Bronchial epithelial cell (primary cell): ENCODE data around the gene ZNF511. TPM values are rescaled to one million over a fixed set of nuclear protein-coding genes. Genes with fewer than 3 reads are reported as not detected.
A peak's percentile ranks its signal among the peaks of the same experiment; 100 is the strongest.

ENCODE experiments used
- DNase-seq: peaks from one replicate; pipeline ENCODE4 v3.0.0-alpha.2; 2010; ENCODE audit warnings: low read depth
- FAIRE-seq: peaks from 2 replicates; lab custom pipeline; 2011; peaks lifted over from hg19 to GRCh38; lab: Jason Lieb, UNC
- H3K27me3 ChIP-seq: 2 replicates; pipeline ENCODE4 v1.5.1; 2011; ENCODE audit warnings: low read length; ENCODE audit not compliant: control insufficient read depth, insufficient read depth
- H3K36me3 ChIP-seq: 2 replicates; pipeline ENCODE4 v1.5.1; 2011; ENCODE audit warnings: low read length; ENCODE audit not compliant: control insufficient read depth, insufficient read depth
- H3K4me3 ChIP-seq: 2 replicates; pipeline ENCODE4 v1.5.1; 2011; ENCODE audit warnings: mild to moderate bottlenecking, low read depth, low read length, control low read depth
- CTCF ChIP-seq: IDR thresholded peaks from 2 replicates; pipeline ENCODE4 v1.5.1; 2011; ENCODE audit warnings: mild to moderate bottlenecking, moderate library complexity, low read length, control low read depth, inconsistent platforms; ENCODE audit not compliant: insufficient read depth, severe bottlenecking
- total RNA-seq: library from RNA; depleted of rRNA; stranded (reverse); fragments of >200 nt; gene quantifications from 2 replicates; pipeline ENCODE4 v1.2.1, GENCODE V29; 2014

The ZNF511 gene
- total RNA-seq, 1 donor from 2014 or later, result 23.2 TPM

DNA sequence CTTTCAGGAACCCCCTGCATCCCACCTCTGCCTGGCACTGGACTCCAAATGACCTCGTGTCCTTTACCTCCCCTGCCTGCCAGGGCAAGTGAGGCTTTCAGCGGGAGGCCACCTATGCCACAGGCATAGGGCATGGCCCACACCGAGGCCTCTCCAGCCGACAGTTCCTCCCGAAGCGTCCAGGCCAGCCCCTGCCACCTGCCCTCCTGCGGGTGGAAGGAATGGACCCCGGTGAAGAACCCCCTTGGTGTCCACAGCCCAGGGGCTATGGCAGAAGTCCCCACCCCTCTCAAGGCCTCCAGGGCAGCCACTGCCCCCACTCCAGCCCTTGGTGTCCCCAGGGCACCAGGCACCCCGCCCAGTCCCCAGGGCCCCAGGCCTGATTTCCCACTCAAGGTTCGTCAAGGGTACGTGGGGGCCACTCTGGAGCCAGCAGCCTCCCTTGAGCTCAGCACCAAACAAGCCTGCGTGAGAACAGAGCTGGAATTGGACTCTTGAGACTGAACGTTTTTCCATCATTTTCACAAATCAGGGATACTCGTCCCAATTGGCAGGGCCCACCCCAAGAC lies 46.0 kb downstream of the ZNF511 start:
- DNase-seq (no peak), FAIRE-seq (no peak)
- no peak for TF ChIP-seq CTCF
- H3K27me3 ChIP-seq, result no peaks in the 10 kb centered on the region
- no peak overlapping the region for H3K4me3 ChIP-seq
- H3K36me3 ChIP-seq, result no peaks in the 10 kb centered on the region

DNA sequence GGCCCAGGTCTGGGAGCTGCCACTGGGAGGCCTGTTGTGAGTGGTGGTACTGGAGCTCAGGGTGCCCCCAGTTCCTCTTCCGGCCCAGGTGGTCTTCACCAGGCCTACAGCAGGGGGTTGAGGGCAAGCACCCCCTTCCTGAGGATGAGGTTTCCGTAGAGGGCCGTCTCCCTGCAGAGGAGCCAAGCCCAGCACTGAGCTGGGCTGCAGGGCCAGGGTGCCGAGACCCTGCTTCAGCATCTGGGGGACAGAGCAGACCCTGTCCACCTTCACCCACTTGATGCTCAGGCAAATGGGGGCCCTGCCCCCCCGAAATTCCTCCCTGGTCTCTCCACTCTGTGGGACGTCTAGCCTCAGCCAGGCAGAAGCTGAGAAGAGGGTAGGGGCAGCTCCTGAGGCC lies 46.6 kb downstream of the ZNF511 start:
- FAIRE-seq, result no peak
- Histone ChIP-seq H3K36me3 (no peaks in the 10 kb centered on the region), H3K4me3 (no peak overlapping the region), H3K27me3 (no peaks in the 10 kb centered on the region)
- no peak for DNase-seq
- no peak for TF ChIP-seq CTCF

- TF ChIP-seq CTCF, result no peak
- FAIRE-seq (no peak), DNase-seq (no peak)
- H3K36me3 ChIP-seq, result no peaks in the 10 kb centered on the region
- no peak overlapping the region for H3K4me3 ChIP-seq
- H3K27me3 ChIP-seq, result no peaks in the 10 kb centered on the region
Observed at GRCh38 chr10:133355991-133356390, 47.3 kb downstream of the ZNF511 start.

DNA sequence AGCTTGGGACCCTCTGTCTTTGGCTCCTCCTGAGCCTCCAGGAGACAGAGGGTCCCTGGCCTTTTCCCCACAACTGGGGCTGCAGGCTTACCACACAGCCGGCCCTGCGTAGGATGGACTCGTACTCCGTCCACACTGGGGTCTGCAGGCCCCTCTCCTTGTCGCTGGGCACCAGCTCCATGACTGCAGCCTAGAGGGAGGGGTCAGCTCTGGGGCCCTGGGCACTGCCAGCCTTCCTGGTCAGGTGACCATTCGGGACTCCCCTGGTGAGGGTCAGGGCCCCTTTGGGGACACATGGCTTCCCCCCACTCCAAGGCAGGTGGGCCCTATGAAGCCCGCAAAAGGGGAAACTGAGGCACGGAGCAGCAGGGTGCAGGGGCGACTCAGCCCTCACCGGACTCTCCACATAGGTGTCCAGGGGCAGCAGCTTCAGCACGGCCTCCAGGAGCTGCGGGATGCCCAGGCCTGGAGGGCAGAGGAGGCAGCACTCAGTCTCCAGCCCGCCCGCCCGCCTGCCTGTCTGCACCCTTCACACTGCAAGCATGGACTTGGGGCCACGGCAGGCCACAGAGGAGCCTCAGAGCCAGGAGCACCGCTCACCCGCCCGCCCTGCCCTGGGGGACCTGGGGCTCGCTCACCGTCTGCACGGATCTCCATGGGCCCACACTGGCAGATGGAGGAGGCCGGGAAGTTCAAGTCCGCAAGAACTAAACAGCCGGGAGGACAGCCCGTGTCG lies 48.0 kb downstream of the ZNF511 start:
- H3K4me3 ChIP-seq, result peak overlapping the region; percentile 52
- no peaks in the 10 kb centered on the region for H3K36me3 ChIP-seq
- FAIRE-seq (no peak), DNase-seq (no peak)
- no peaks in the 10 kb centered on the region for H3K27me3 ChIP-seq
- TF ChIP-seq CTCF, result no peak

GRCh38 chr10:133357285-133358161 lies 48.8 kb downstream of the ZNF511 start, which contains the start of gene FUOM:
FUOM (minus strand) TSS chr10:133358019; CDS start chr10:133358007, 12 bp downstream.
- FAIRE-seq (no peak), DNase-seq (no peak)
- no peak for TF ChIP-seq CTCF
- peaks cover 2% of the 10 kb centered on the region for H3K36me3 ChIP-seq
- H3K27me3 ChIP-seq, result no peaks in the 10 kb centered on the region
- peak within 1 kb of the TSS; percentile 52 for H3K4me3 ChIP-seq
